ENCODE measurements around the gene KRTAP2-1.
"Not testable (repeated sequence)": the region's sequence is repeated elsewhere in the genome, so short reads cannot be mapped to it uniquely, and the experiment has no call there.

DNA sequence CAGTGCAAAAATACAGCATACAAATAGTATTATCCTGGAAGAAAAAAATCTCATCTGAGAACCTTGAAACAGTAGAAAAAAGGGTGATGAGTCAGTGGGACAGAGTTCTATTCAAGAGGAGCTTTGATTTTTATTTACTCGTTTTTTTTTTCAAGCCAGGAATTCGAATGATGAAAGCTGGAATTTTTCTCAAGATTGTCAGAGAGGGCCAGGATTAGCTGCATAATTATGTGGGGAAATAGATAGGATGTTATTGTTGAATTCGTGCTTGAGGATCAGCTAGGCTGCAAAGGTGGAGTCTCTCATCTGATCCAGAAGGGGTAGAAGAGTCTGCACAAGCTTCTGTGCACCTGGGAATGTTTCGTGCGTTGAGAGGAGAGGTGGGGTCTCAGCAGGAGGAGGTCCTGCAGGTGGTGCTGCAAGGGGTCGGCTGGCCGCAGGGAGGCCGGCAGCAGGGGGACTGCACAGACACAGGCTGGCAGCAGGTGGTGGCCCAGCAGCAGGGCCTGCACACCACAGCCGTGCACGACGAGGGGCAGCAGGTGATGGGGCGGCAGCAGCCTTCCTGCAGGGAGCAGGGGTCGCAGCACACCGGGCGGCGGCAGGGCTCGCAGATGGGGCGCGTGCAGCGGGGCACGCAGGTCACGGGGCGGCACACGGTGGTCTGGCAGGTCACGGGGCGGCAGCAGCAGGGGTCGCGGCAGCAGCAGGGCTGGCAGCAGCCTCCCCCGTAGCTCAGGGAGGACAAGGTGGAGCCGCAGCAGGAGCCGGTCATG lies 12.3 kb upstream of the KRTAP2-1 start:
- TF ChIP-seq, protein P1, sequence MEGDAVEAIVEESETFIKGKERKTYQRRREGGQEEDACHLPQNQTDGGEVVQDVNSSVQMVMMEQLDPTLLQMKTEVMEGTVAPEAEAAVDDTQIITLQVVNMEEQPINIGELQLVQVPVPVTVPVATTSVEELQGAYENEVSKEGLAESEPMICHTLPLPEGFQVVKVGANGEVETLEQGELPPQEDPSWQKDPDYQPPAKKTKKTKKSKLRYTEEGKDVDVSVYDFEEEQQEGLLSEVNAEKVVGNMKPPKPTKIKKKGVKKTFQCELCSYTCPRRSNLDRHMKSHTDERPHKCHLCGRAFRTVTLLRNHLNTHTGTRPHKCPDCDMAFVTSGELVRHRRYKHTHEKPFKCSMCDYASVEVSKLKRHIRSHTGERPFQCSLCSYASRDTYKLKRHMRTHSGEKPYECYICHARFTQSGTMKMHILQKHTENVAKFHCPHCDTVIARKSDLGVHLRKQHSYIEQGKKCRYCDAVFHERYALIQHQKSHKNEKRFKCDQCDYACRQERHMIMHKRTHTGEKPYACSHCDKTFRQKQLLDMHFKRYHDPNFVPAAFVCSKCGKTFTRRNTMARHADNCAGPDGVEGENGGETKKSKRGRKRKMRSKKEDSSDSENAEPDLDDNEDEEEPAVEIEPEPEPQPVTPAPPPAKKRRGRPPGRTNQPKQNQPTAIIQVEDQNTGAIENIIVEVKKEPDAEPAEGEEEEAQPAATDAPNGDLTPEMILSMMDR (IDR thresholded peaks at IDR 0.05), result not testable (repeated sequence)
- not testable (repeated sequence) for TF ChIP-seq POLR2A (IDR thresholded peaks at IDR 0.05)

Measured in gastroesophageal sphincter (tissue), 3 donors.